ENCODE data around the gene SLC6A8. TPM values are rescaled to one million over a fixed set of nuclear protein-coding genes. Genes with fewer than 3 reads are reported as not detected.
A peak's percentile ranks its signal among the peaks of the same experiment; 100 is the strongest.
"Not testable (repeated sequence)": the region's sequence is repeated elsewhere in the genome, so short reads cannot be mapped to it uniquely, and the experiment has no call there.

The SLC6A8 gene
- total RNA-seq, 1 donor from 2014 or later = 7.9 TPM

GRCh38 chrX:153673428-153674218 lies 14.1 kb upstream of the SLC6A8 start, which contains the start of gene PNCK:
TSS of gene PNCK (minus strand) at chrX:153673813. CDS start at chrX:153673076, 737 bp downstream.
- H3K27ac Mint-ChIP-seq (ENCODE audit: unreplicated experiment) = no peak within 1 kb of the TSS
- no peaks in the 10 kb centered on the region for H3K36me3 Mint-ChIP-seq (ENCODE audit: low read depth, unreplicated experiment)
- no peaks in the 10 kb centered on the region for H3K4me1 Mint-ChIP-seq (ENCODE audit: unreplicated experiment)
- H3K4me3 Mint-ChIP-seq (ENCODE audit: unreplicated experiment) = peak within 1 kb of the TSS; percentile 47
- TF ChIP-seq CTCF (IDR thresholded peaks at IDR 0.05; ENCODE audit: unreplicated experiment) = no peak
- H3K9me3 Mint-ChIP-seq (ENCODE audit: unreplicated experiment) = no peaks in the 10 kb centered on the region
- no peak for DNase-seq (ENCODE audit: low spot score)
- peaks cover 3% of the 10 kb centered on the region for H3K27me3 Mint-ChIP-seq (ENCODE audit: unreplicated experiment)

DNA sequence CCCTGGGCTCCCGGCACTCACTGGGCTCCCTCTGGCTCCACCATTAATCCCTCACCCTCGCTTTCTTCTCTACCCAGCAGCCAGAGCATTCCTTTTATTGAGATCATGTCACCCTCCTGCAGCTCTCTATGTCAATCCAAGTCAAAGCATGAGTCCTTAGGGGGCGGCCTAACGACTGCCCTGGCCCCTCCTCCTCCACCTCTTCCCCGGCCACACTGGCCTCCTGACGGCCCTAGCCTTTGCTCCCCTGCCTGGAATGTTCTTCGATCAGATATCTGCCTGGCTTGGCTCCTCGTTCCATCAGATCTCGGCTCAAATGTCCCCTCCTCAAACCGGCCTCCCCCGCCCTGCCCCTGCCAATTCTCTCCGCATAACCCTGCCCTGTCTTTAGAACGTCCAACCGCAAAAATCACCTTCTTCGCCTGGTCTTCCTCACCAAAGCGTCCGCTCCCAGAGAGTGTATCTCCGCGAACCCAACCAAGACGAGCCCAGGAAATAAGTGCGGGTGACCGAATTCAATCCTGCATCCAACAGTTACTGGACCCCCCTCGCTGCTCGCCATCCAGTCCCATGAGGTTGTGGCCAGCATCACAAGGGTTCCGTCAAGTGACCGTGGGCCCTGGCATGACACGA lies 13.4 kb upstream of the SLC6A8 start:
- Mint-ChIP-seq H3K27ac (ENCODE audit: unreplicated experiment) (no peak overlapping the region), H3K4me1 (ENCODE audit: unreplicated experiment) (no peaks in the 10 kb centered on the region), H3K4me3 (ENCODE audit: unreplicated experiment) (peak overlapping the region; percentile 47), H3K27me3 (ENCODE audit: unreplicated experiment) (peaks cover 3% of the 10 kb centered on the region), H3K36me3 (ENCODE audit: low read depth, unreplicated experiment) (no peaks in the 10 kb centered on the region), H3K9me3 (ENCODE audit: unreplicated experiment) (no peaks in the 10 kb centered on the region)
- no peak for TF ChIP-seq CTCF (IDR thresholded peaks at IDR 0.05; ENCODE audit: unreplicated experiment)
- no peak for DNase-seq (ENCODE audit: low spot score)

- Mint-ChIP-seq H3K4me1 (ENCODE audit: unreplicated experiment) (no peaks in the 10 kb centered on the region), H3K4me3 (ENCODE audit: unreplicated experiment) (no peak overlapping the region), H3K36me3 (ENCODE audit: low read depth, unreplicated experiment) (no peaks in the 10 kb centered on the region), H3K27me3 (ENCODE audit: unreplicated experiment) (no peaks in the 10 kb centered on the region), H3K9me3 (ENCODE audit: unreplicated experiment) (no peaks in the 10 kb centered on the region), H3K27ac (ENCODE audit: unreplicated experiment) (no peak overlapping the region)
- no peak for TF ChIP-seq CTCF (IDR thresholded peaks at IDR 0.05; ENCODE audit: unreplicated experiment)
- DNase-seq (ENCODE audit: low spot score) = no peak
Measured at GRCh38 chrX:153681175-153681574, 6.6 kb upstream of the SLC6A8 start.

- DNase-seq (ENCODE audit: low spot score); H3K36me3 Mint-ChIP-seq (ENCODE audit: low read depth, unreplicated experiment); H3K4me1 Mint-ChIP-seq (ENCODE audit: unreplicated experiment); H3K9me3 Mint-ChIP-seq (ENCODE audit: unreplicated experiment); H3K27me3 Mint-ChIP-seq (ENCODE audit: unreplicated experiment); H3K27ac Mint-ChIP-seq (ENCODE audit: unreplicated experiment); H3K4me3 Mint-ChIP-seq (ENCODE audit: unreplicated experiment): not testable (repeated sequence)
Measured at GRCh38 chrX:153683486-153683885, 4.2 kb upstream of the SLC6A8 start.

- peaks cover 1% of the 10 kb centered on the region for H3K27me3 Mint-ChIP-seq (ENCODE audit: unreplicated experiment)
- no peak for TF ChIP-seq CTCF (IDR thresholded peaks at IDR 0.05; ENCODE audit: unreplicated experiment)
- H3K36me3 Mint-ChIP-seq (ENCODE audit: low read depth, unreplicated experiment) = no peaks in the 10 kb centered on the region
- no peak overlapping the region for H3K27ac Mint-ChIP-seq (ENCODE audit: unreplicated experiment)
- H3K4me3 Mint-ChIP-seq (ENCODE audit: unreplicated experiment) = no peak overlapping the region
- H3K4me1 Mint-ChIP-seq (ENCODE audit: unreplicated experiment) = peaks cover 2% of the 10 kb centered on the region
- no peak for DNase-seq (ENCODE audit: low spot score)
- H3K9me3 Mint-ChIP-seq (ENCODE audit: unreplicated experiment) = no peaks in the 10 kb centered on the region
Measured at GRCh38 chrX:153684467-153685155, 3.1 kb upstream of the SLC6A8 start.

Measured in endothelial cell (in vitro differentiated cells).